ENCODE measurements around the gene MARCKS.

The MARCKS gene

GRCh38 chr6:113856625-113857555 is at the start of gene MARCKS:
MARCKS (plus strand) TSS chr6:113857345; CDS start chr6:113857746, 401 bp downstream.
- DNase-seq: peak; percentile 96

- no peak for DNase-seq
These were observed 47.3 kb upstream of the MARCKS start for GRCh38 chr6:113809826-113810225.

- no peak for DNase-seq
These were observed 44.0 kb upstream of the MARCKS start for GRCh38 chr6:113813142-113813541.

GRCh38 chr6:113818578-113818977 is 38.6 kb upstream of the MARCKS start:
- no peak for DNase-seq

GRCh38 chr6:113819169-113819830 is 37.8 kb upstream of the MARCKS start:
- no peak for DNase-seq

- no peak for DNase-seq
These were observed 36.4 kb upstream of the MARCKS start for GRCh38 chr6:113820761-113821160.

GRCh38 chr6:113821445-113821844 is 35.7 kb upstream of the MARCKS start:
- no peak for DNase-seq

- DNase-seq: no peak
These were observed 33.2 kb upstream of the MARCKS start for GRCh38 chr6:113823916-113824315.

GRCh38 chr6:113824411-113824810 is 32.7 kb upstream of the MARCKS start:
- no peak for DNase-seq

- no peak for DNase-seq
These were observed 32.3 kb upstream of the MARCKS start for GRCh38 chr6:113824866-113825265.

- DNase-seq: peak; percentile 85
These were observed 31.4 kb upstream of the MARCKS start for GRCh38 chr6:113825781-113826180.

- no peak for DNase-seq
These were observed 28.0 kb upstream of the MARCKS start for GRCh38 chr6:113828984-113829695.

- no peak for DNase-seq
These were observed 27.5 kb upstream of the MARCKS start for GRCh38 chr6:113829696-113830045.

- DNase-seq: no peak
These were observed 27.0 kb upstream of the MARCKS start for GRCh38 chr6:113830140-113830539.

- no peak for DNase-seq
These were observed 23.6 kb upstream of the MARCKS start for GRCh38 chr6:113833537-113833936.

GRCh38 chr6:113837170-113837569 is 20.0 kb upstream of the MARCKS start:
- DNase-seq: no peak

- DNase-seq: no peak
These were observed 15.0 kb upstream of the MARCKS start for GRCh38 chr6:113842165-113842564.

GRCh38 chr6:113843500-113844073 is 13.6 kb upstream of the MARCKS start:
- DNase-seq: no peak

- no peak for DNase-seq
These were observed 10.6 kb upstream of the MARCKS start for GRCh38 chr6:113846577-113846976.

- DNase-seq: no peak
These were observed 9.7 kb upstream of the MARCKS start for GRCh38 chr6:113847447-113847846.

- DNase-seq: no peak
These were observed 8.9 kb upstream of the MARCKS start for GRCh38 chr6:113848280-113848679.

- DNase-seq: no peak
These were observed 8.3 kb upstream of the MARCKS start for GRCh38 chr6:113848811-113849210.

- no peak for DNase-seq
These were observed 3.9 kb upstream of the MARCKS start for GRCh38 chr6:113853252-113853651.

All from NCI-H2171 treated with DMSO at 0.1 percent for 48 hours (cell line).